HCT116 (cell line): ENCODE data around the gene EFEMP2.

ENCODE experiments used
- EGR1 ChIP-seq: IDR thresholded peaks from 2 replicates; pipeline ENCODE4 v1.6.1; 2012; ENCODE audit warnings: low read depth
- EZH2 ChIP-seq: fragments of 200-600 bp; sonication (generic); IDR thresholded peaks from 2 replicates; pipeline ENCODE4 v1.6.1; 2017; ENCODE audit warnings: antibody characterized with exemption, mixed run types
- FOSL1 ChIP-seq: IDR thresholded peaks from 2 replicates; pipeline ENCODE4 v1.6.1; 2012; ENCODE audit warnings: low read depth
- JUND ChIP-seq: IDR thresholded peaks from 2 replicates; pipeline ENCODE4 v1.6.1; 2012
- POLR2A ChIP-seq: IDR thresholded peaks from 2 replicates; pipeline ENCODE4 v1.7.0; 2011; ENCODE audit warnings: borderline replicate concordance; ENCODE audit not compliant: insufficient read depth, insufficient read length; ENCODE audit errors: extremely low read depth
- POLR2AphosphoS5 ChIP-seq: IDR thresholded peaks from 2 replicates; pipeline ENCODE4 v1.6.1; 2011; ENCODE audit warnings: mild to moderate bottlenecking, low read depth, low read length, moderate library complexity
- SP1 ChIP-seq: IDR thresholded peaks from 2 replicates; pipeline ENCODE4 v1.6.1; 2012; ENCODE audit warnings: low read depth
- SRF ChIP-seq: IDR thresholded peaks from 2 replicates; pipeline ENCODE4 v1.6.1; 2012; ENCODE audit warnings: low read depth
- ZNF274 ChIP-seq: fragments of 200-500 bp; sonication (Bioruptor generic); IDR thresholded peaks from 2 replicates; pipeline ENCODE4 v1.6.1; 2014; ENCODE audit warnings: mild to moderate bottlenecking, low read depth, low read length, inconsistent platforms
- TF ChIP-seq, protein P1 (sequence below), 3 experiments: fragments of 200-600 bp in 1 of 3; sonication (generic) in 1 of 3; IDR thresholded peaks in 2 of 3; conservative IDR thresholded peaks in 1 of 3; 2 replicates each; pipeline ENCODE4 v1.5.1; 2012 to 2017; ENCODE audit warnings: low read depth in 2 of 3, low read length in 2 of 3, antibody characterized with exemption in 1 of 3, borderline replicate concordance in 1 of 3, control low read depth in 1 of 3, mild to moderate bottlenecking in 1 of 3, mixed read lengths in 1 of 3, mixed run types in 1 of 3, moderate library complexity in 1 of 3; ENCODE audit not compliant: insufficient read depth in 1 of 3
- TF ChIP-seq, protein P2 (sequence below): IDR thresholded peaks from 2 replicates; pipeline ENCODE4 v1.6.1; 2011; ENCODE audit warnings: mild to moderate bottlenecking, low read length, moderate library complexity; ENCODE audit not compliant: insufficient replicate concordance; ENCODE audit errors: extremely low read depth
- TF ChIP-seq, protein P3 (sequence below): IDR thresholded peaks from 2 replicates; pipeline ENCODE4 v1.6.1; 2012; ENCODE audit warnings: low read depth

DNA sequence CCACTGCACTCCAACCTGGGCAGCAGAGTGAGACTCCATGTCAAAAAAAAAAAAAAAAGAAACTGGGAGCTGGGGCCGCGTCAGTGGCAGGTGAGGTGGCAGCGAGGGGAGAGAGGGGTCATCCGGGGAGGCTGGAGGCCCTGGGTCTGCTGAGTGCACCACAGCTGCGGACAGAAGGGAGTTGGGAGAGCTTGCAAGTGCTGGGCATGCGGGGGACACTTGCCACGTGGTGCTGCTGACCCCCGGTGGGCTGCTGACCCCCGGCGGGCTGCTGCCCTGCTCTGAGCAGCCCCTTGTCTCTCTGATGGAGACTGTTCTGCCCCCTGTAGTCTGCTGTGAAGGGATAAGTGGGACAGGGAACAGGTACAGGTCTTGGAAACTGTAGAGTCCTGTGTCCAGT, 49.3 kb upstream of the EFEMP2 start:
- no peak for TF ChIP-seq ZNF274
- TF ChIP-seq JUND = no peak
- TF ChIP-seq, protein P1, sequence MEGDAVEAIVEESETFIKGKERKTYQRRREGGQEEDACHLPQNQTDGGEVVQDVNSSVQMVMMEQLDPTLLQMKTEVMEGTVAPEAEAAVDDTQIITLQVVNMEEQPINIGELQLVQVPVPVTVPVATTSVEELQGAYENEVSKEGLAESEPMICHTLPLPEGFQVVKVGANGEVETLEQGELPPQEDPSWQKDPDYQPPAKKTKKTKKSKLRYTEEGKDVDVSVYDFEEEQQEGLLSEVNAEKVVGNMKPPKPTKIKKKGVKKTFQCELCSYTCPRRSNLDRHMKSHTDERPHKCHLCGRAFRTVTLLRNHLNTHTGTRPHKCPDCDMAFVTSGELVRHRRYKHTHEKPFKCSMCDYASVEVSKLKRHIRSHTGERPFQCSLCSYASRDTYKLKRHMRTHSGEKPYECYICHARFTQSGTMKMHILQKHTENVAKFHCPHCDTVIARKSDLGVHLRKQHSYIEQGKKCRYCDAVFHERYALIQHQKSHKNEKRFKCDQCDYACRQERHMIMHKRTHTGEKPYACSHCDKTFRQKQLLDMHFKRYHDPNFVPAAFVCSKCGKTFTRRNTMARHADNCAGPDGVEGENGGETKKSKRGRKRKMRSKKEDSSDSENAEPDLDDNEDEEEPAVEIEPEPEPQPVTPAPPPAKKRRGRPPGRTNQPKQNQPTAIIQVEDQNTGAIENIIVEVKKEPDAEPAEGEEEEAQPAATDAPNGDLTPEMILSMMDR (IDR thresholded peaks at IDR 0.05 in 2 of 3, conservative IDR thresholded peaks at IDR 0.05 in 1 of 3; ENCODE audit: borderline replicate concordance in 1 of 3, insufficient read depth in 1 of 3, low read depth in 2 of 3, low read length in 2 of 3) = no peak
- no peak for TF ChIP-seq POLR2A
- TF ChIP-seq POLR2AphosphoS5 = no peak
- TF ChIP-seq, protein P2, sequence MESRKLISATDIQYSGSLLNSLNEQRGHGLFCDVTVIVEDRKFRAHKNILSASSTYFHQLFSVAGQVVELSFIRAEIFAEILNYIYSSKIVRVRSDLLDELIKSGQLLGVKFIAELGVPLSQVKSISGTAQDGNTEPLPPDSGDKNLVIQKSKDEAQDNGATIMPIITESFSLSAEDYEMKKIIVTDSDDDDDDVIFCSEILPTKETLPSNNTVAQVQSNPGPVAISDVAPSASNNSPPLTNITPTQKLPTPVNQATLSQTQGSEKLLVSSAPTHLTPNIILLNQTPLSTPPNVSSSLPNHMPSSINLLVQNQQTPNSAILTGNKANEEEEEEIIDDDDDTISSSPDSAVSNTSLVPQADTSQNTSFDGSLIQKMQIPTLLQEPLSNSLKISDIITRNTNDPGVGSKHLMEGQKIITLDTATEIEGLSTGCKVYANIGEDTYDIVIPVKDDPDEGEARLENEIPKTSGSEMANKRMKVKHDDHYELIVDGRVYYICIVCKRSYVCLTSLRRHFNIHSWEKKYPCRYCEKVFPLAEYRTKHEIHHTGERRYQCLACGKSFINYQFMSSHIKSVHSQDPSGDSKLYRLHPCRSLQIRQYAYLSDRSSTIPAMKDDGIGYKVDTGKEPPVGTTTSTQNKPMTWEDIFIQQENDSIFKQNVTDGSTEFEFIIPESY = no peak
- TF ChIP-seq SRF = no peak
- no peak for TF ChIP-seq SP1
- TF ChIP-seq EGR1 = no peak
- TF ChIP-seq, protein P3, sequence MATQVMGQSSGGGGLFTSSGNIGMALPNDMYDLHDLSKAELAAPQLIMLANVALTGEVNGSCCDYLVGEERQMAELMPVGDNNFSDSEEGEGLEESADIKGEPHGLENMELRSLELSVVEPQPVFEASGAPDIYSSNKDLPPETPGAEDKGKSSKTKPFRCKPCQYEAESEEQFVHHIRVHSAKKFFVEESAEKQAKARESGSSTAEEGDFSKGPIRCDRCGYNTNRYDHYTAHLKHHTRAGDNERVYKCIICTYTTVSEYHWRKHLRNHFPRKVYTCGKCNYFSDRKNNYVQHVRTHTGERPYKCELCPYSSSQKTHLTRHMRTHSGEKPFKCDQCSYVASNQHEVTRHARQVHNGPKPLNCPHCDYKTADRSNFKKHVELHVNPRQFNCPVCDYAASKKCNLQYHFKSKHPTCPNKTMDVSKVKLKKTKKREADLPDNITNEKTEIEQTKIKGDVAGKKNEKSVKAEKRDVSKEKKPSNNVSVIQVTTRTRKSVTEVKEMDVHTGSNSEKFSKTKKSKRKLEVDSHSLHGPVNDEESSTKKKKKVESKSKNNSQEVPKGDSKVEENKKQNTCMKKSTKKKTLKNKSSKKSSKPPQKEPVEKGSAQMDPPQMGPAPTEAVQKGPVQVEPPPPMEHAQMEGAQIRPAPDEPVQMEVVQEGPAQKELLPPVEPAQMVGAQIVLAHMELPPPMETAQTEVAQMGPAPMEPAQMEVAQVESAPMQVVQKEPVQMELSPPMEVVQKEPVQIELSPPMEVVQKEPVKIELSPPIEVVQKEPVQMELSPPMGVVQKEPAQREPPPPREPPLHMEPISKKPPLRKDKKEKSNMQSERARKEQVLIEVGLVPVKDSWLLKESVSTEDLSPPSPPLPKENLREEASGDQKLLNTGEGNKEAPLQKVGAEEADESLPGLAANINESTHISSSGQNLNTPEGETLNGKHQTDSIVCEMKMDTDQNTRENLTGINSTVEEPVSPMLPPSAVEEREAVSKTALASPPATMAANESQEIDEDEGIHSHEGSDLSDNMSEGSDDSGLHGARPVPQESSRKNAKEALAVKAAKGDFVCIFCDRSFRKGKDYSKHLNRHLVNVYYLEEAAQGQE = no peak
- no peak for TF ChIP-seq EZH2
- TF ChIP-seq FOSL1 = no peak
